GM19455 (cell line): ENCODE results near the gene R3HDM2.

Experiments used
- ATAC-seq: cut with Tn5 transposase; IDR thresholded peaks from one replicate; pipeline ENCODE4 v1.9.1; 2021; ENCODE audit not compliant: unreplicated experiment

Gene R3HDM2

GRCh38 chr12:57430931-57431566 lies at the start of gene R3HDM2:
Gene R3HDM2, minus strand, starts transcription at chr12:57431043. Its CDS starts 120,615 bp downstream, at chr12:57310428.
- peak; percentile 92 for ATAC-seq

GRCh38 chr12:57479376-57480115 lies 48.7 kb upstream of the R3HDM2 start, which contains the start of gene ARHGAP9:
Gene ARHGAP9, minus strand, starts transcription at chr12:57479866. Its CDS starts 460 bp downstream, at chr12:57479406.
- no peak for ATAC-seq

- ATAC-seq, result no peak
Measured at GRCh38 chr12:57479043-57479375, 48.2 kb upstream of the R3HDM2 start.

GRCh38 chr12:57477710-57478681 lies 47.2 kb upstream of the R3HDM2 start:
- ATAC-seq, result peak; percentile 37

- ATAC-seq, result no peak
Measured at GRCh38 chr12:57476993-57477709, 46.3 kb upstream of the R3HDM2 start.

GRCh38 chr12:57476162-57476992 lies 45.5 kb upstream of the R3HDM2 start:
- ATAC-seq, result peak; percentile 36

- no peak for ATAC-seq
Measured at GRCh38 chr12:57475271-57476161, 44.7 kb upstream of the R3HDM2 start.

- no peak for ATAC-seq
Measured at GRCh38 chr12:57474862-57475261, 44.0 kb upstream of the R3HDM2 start.

- no peak for ATAC-seq
Measured at GRCh38 chr12:57474430-57474829, 43.6 kb upstream of the R3HDM2 start.

- ATAC-seq, result no peak
Measured at GRCh38 chr12:57473886-57474285, 43.0 kb upstream of the R3HDM2 start.

GRCh38 chr12:57473392-57473791 lies 42.5 kb upstream of the R3HDM2 start:
- no peak for ATAC-seq

GRCh38 chr12:57472391-57472790 lies 41.5 kb upstream of the R3HDM2 start:
- ATAC-seq, result no peak

- no peak for ATAC-seq
Measured at GRCh38 chr12:57471661-57472060, 40.8 kb upstream of the R3HDM2 start.

- no peak for ATAC-seq
Measured at GRCh38 chr12:57470970-57471656, 40.3 kb upstream of the R3HDM2 start.

- no peak for ATAC-seq
Measured at GRCh38 chr12:57470286-57470969, 39.6 kb upstream of the R3HDM2 start.

GRCh38 chr12:57469296-57470164 lies 38.7 kb upstream of the R3HDM2 start:
- no peak for ATAC-seq

- no peak for ATAC-seq
Measured at GRCh38 chr12:57467915-57468314, 37.1 kb upstream of the R3HDM2 start.
